Measurements from ENCODE around the gene IL17RA. TPM values are rescaled to one million over a fixed set of nuclear protein-coding genes. Genes with fewer than 3 reads are reported as not detected.

The IL17RA gene
- total and polyA plus RNA-seq, 2 experiments from 2014 or later: 13.9 to 18.3 TPM

DNA sequence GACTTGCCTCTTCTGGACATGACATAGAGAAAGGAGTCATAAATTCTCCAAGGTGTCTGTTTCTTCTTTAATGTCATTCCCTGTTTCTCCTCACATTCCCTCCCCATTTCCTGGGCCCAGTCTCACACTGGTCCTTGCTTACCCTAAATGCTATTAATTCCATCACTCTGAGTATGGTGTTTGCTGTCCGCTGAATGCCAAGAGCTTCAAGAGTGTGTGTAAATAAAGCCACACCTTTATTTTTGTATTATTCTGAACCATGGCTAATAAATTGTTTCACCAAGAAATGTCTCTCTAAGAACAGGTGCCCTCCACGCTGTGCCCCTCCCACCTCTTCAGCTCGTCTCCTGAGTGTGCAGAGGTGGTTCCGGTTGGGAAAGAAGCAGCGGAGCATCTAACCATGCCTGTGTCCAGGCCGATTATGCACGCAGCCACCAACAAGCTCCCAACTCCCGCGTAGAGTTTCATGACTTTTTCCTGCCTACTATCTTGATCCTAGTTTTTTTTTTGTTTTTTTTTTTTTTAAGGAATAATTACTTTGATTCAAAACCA lies 27.8 kb downstream of the IL17RA start:
- Histone ChIP-seq H3K79me2 (ENCODE audit: insufficient read depth) (no peaks in the 10 kb centered on the region), H3K27ac (no peak overlapping the region), H3K9me2 (ENCODE audit: insufficient read depth) (no peaks in the 10 kb centered on the region), H3K4me3 (no peak overlapping the region), H3K4me1 (ENCODE audit: insufficient read depth) (no peaks in the 10 kb centered on the region), H3K4me2 (ENCODE audit: unreplicated experiment) (no peak overlapping the region), H2AFZ (no peak overlapping the region), H4K20me1 (ENCODE audit: insufficient read depth) (no peaks in the 10 kb centered on the region), H3K9me3 (ENCODE audit: low read depth) (no peaks in the 10 kb centered on the region), H3F3A (ENCODE audit: insufficient read depth) (no peaks in the 10 kb centered on the region), H3K9ac (no peak overlapping the region), H3K36me3 (ENCODE audit: low read depth) (no peaks in the 10 kb centered on the region; the same call in 1 of the 2 replicates), H3K27me3 (replicated peaks; ENCODE audit: insufficient read depth) (no peaks in the 10 kb centered on the region)
- 68 to 78% methylated on average over 9 of the region's 9 CpGs for WGBS, 2 experiments (ENCODE audit: low coverage in 1 of 2, low lambda C conversion rate in 2 of 2, missing lambda C conversion rate in 2 of 2)
- TF ChIP-seq EZH2 (IDR thresholded peaks at IDR 0.05; ENCODE audit: insufficient read depth, poor library complexity, severe bottlenecking): no peak
- TF ChIP-seq EZH2phosphoT487 (IDR thresholded peaks at IDR 0.05; ENCODE audit: insufficient read depth, low read depth): no peak
- in situ Hi-C loops (cut with MboI): no loop called here
- DNase-seq: no peak

- no peak for DNase-seq
- TF ChIP-seq EZH2 (IDR thresholded peaks at IDR 0.05; ENCODE audit: insufficient read depth, poor library complexity, severe bottlenecking): no peak
- no peak for TF ChIP-seq EZH2phosphoT487 (IDR thresholded peaks at IDR 0.05; ENCODE audit: insufficient read depth, low read depth)
- H3F3A ChIP-seq (ENCODE audit: insufficient read depth): no peaks in the 10 kb centered on the region
- no peak overlapping the region for H3K27ac ChIP-seq
- no peak overlapping the region for H3K4me2 ChIP-seq (ENCODE audit: unreplicated experiment)
- no peaks in the 10 kb centered on the region; the same call in 1 of the 2 replicates for H3K36me3 ChIP-seq (ENCODE audit: low read depth)
- no peaks in the 10 kb centered on the region for H3K9me3 ChIP-seq (ENCODE audit: low read depth)
- no peaks in the 10 kb centered on the region for H4K20me1 ChIP-seq (ENCODE audit: insufficient read depth)
- no peaks in the 10 kb centered on the region for H3K4me1 ChIP-seq (ENCODE audit: insufficient read depth)
- no peak overlapping the region for H3K9ac ChIP-seq
- H3K27me3 ChIP-seq (replicated peaks; ENCODE audit: insufficient read depth): no peaks in the 10 kb centered on the region
- no peak overlapping the region for H3K4me3 ChIP-seq
- in situ Hi-C loops (cut with MboI): no loop called here
- no peaks in the 10 kb centered on the region for H3K9me2 ChIP-seq (ENCODE audit: insufficient read depth)
- 55 to 58% methylated on average over 8 of the region's 8 CpGs for WGBS, 2 experiments (ENCODE audit: low coverage in 1 of 2, low lambda C conversion rate in 2 of 2, missing lambda C conversion rate in 2 of 2)
- no peaks in the 10 kb centered on the region for H3K79me2 ChIP-seq (ENCODE audit: insufficient read depth)
- H2AFZ ChIP-seq: no peak overlapping the region
Measured at GRCh38 chr22:17113600-17113999, 28.8 kb downstream of the IL17RA start.

DNA sequence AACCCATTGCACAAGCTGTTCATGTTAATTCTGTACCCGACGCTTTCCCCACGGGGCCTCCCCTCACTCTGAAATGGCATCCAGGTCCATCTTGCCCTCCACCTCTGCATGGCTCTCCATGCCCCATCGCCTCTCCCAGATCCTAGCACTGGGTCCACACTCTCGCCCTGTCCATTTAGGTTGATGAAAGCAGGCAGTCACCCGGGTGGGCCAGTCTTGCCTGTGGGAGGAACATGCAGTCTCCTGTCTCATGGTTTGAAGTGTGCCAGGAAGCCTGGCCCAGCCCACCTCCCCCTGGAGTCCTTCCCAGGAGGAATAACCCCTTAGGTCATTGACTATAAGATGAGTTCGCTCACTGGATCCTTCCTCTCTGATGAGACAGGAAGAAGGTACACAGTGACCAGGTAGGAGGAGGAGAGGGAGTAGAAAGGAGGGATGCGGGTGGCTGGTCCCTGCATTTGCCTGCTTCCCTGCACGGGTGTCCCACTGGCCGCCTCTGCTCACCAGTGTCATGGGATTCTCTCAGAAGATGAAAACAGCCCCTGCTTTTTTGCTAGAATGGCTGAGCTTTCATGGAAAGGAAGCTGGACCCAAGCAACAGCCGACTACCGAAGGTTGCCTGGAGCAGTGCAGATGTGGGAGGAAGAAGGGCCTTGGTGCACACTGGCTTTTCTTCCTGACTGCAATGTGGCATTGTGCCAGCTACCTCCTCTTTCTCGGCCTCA lies 29.5 kb downstream of the IL17RA start:
- Histone ChIP-seq H4K20me1 (ENCODE audit: insufficient read depth) (no peaks in the 10 kb centered on the region), H3K9me3 (ENCODE audit: low read depth) (no peaks in the 10 kb centered on the region), H3K27ac (no peak overlapping the region), H3K79me2 (ENCODE audit: insufficient read depth) (no peaks in the 10 kb centered on the region), H3K4me1 (ENCODE audit: insufficient read depth) (no peaks in the 10 kb centered on the region), H3K9me2 (ENCODE audit: insufficient read depth) (no peaks in the 10 kb centered on the region), H2AFZ (no peak overlapping the region), H3K27me3 (replicated peaks; ENCODE audit: insufficient read depth) (no peaks in the 10 kb centered on the region), H3F3A (ENCODE audit: insufficient read depth) (no peaks in the 10 kb centered on the region), H3K36me3 (ENCODE audit: low read depth) (no peaks in the 10 kb centered on the region; the same call in 1 of the 2 replicates), H3K9ac (no peak overlapping the region), H3K4me3 (no peak overlapping the region), H3K4me2 (ENCODE audit: unreplicated experiment) (no peak overlapping the region)
- no peak for TF ChIP-seq EZH2 (IDR thresholded peaks at IDR 0.05; ENCODE audit: insufficient read depth, poor library complexity, severe bottlenecking)
- TF ChIP-seq EZH2phosphoT487 (IDR thresholded peaks at IDR 0.05; ENCODE audit: insufficient read depth, low read depth): no peak
- DNase-seq: no peak
- WGBS, 2 experiments (ENCODE audit: low coverage in 1 of 2, low lambda C conversion rate in 2 of 2, missing lambda C conversion rate in 2 of 2): 64 to 70% methylated on average over 13 of the region's 13 CpGs
- in situ Hi-C loops (cut with MboI): no loop called here

- Histone ChIP-seq H3K27me3 (replicated peaks; ENCODE audit: insufficient read depth) (no peaks in the 10 kb centered on the region), H3K27ac (no peak overlapping the region), H4K20me1 (ENCODE audit: insufficient read depth) (no peaks in the 10 kb centered on the region), H3K4me3 (no peak overlapping the region), H3K9me2 (ENCODE audit: insufficient read depth) (no peaks in the 10 kb centered on the region), H3K9ac (no peak overlapping the region), H2AFZ (no peak overlapping the region), H3K9me3 (ENCODE audit: low read depth) (no peaks in the 10 kb centered on the region), H3K4me1 (ENCODE audit: insufficient read depth) (no peaks in the 10 kb centered on the region), H3K4me2 (ENCODE audit: unreplicated experiment) (no peak overlapping the region), H3F3A (ENCODE audit: insufficient read depth) (no peaks in the 10 kb centered on the region), H3K36me3 (ENCODE audit: low read depth) (no peaks in the 10 kb centered on the region; the same call in 1 of the 2 replicates), H3K79me2 (ENCODE audit: insufficient read depth) (no peaks in the 10 kb centered on the region)
- TF ChIP-seq EZH2phosphoT487 (IDR thresholded peaks at IDR 0.05; ENCODE audit: insufficient read depth, low read depth) (no peak), EZH2 (IDR thresholded peaks at IDR 0.05; ENCODE audit: insufficient read depth, poor library complexity, severe bottlenecking) (no peak)
- 91 to 92% methylated on average over 9 of the region's 9 CpGs for WGBS, 2 experiments (ENCODE audit: low coverage in 1 of 2, low lambda C conversion rate in 2 of 2, missing lambda C conversion rate in 2 of 2)
- no peak for DNase-seq
- in situ Hi-C loops (cut with MboI): no loop called here
Measured at GRCh38 chr22:17114898-17115235, 30.1 kb downstream of the IL17RA start.

Measured in GM23248 (cell line).